CD4-positive, alpha-beta T cell treated with Interleukin-15 for 4 hours (primary cell): Measurements from ENCODE around the gene TMEM245.
"Not testable (repeated sequence)": the region's sequence is repeated elsewhere in the genome, so short reads cannot be mapped to it uniquely, and the experiment has no call there.

Experiments used
- DNase-seq: peaks from one replicate; pipeline ENCODE4 v3.0.0-alpha.2; 2020; ENCODE audit warnings: low spot score

Gene TMEM245

DNA sequence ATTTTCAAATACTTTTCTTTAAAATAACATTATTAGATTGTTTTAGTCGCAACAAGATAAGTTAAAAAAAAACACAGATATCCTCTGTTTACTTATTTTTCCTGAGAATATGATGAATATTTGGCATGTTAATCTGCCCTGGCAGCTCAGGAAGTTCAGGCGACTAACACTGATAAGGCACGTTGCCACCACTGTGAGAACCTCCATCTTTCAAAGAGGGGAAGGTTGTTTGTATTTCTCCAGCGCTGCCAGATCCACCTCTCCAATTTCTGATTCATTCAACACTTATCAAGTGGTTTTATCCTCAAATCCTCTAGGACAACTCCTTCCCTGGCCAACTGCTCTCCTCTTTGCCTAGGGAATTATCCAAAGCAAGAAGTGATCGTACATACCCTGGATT lies 128.3 kb downstream of the TMEM245 start:
- DNase-seq: no peak

DNA sequence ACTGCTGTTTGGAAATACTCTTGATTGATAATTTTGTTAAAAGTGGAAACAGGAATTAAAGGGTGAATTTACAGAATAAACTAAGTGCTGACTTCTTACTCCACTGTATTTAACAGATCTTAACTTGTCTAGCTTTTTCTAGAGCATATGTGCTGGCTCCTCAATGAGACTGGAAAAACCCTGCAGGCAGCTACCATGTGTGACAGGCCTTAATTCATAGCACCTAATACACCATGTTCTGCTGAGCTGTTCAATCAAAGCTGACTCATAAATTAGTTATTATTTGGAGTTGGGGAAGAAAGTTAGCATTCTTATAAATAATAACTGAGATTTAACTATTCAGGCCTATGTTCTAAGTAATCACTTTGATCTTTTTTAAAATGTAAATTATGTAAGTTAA lies 135.9 kb downstream of the TMEM245 start:
- no peak for DNase-seq

DNA sequence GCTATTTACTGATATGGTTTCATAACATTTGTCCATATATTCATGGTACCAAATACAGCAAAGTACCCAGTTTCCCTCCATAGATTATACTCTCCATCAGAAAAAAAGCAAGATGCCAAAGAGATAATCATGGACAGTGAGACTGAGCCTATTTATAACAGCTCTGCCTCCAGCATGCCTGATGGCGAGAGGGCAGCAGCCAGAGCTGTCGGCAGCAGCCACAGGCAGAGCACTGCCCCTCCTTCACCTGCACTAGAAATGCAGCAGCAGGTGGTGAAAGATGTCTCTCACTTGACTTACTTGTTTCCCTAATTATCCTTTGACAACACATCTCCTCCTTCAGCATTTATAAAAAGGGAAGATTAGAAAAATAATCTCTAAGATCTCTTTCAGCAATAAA lies 138.9 kb downstream of the TMEM245 start:
- no peak for DNase-seq

DNA sequence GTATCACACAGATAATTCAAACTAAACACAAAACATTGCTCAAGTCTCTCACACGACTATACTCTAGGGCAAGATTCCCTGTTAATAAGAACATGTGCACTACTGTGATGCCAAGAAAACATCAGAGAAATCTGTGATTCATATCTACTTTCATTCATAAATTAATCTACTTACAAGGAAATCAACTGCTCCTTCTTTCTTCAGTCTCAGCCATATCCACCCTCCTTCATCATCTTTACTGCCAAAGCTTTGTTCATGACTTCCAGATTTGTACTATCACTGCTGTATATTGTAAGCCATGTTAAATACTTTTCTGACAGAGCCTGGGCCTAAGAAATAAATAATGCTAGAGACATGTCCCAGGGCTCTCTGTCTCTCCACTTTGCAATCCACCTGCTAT lies 141.5 kb downstream of the TMEM245 start:
- no peak for DNase-seq

DNA sequence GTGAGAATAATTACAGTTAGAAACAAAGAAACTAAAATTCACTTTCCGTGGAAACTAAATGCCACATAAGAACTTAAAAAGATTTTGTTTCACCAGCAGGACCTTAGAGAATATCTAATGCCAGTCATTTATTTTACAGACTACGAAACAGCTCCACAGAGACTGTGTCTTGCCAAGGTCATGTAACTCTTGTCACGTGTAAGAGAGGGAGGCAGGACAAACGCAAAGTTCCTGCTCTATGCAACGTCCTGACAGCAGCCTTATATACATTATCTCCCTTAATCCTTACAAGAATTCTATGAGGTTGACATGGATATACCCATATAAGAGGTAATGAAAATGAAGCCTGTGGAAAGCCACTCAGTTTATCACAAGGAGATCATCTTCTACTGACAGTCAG lies 145.9 kb downstream of the TMEM245 start:
- DNase-seq: no peak

DNA sequence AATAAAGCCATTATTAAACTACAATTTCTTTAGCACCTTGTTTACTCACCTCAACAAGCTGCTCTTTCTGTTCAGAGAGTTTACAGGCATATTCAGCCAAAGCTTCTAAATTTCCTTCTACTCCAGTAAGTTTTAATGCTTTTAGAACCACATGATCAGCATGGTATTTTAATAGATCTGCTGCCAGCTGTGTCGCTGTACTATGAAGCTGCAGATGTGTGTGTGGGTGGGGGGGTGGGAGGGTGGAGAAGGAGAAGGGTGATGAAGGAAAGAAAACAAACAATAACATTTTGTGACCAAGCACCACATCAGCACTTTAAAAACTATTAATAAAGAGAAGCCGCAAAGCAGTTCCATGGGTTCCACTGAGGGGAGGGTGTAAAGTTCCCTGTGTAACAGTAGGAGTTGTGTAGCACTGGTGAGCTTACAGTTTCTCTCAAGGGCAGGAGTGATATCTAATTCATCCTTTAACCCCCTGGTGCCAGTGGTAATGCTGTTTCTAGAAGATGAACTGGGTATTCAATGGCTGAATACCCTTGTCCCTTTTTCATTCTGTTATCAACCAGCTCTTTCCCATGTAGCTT lies 147.0 kb downstream of the TMEM245 start:
- no peak for DNase-seq

DNA sequence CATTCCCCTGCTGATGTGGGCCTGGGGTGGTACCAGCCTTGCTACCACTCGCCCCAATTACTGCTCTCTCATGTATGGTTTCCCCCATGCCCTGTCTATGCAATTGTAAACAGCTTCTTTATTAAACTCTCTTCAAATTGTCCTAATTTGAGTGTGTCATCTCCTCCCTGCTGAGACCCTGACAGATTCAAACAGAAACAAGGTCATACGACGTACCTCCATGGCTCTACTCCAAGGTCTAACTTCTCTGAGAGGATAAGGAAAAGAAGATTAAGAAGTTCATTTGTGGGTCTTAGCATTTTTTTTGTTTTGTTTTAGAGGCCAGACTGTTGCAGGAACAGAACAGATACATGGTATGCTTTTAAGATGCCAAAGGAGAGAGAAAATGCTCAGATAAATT lies 147.6 kb downstream of the TMEM245 start:
- DNase-seq: no peak

DNA sequence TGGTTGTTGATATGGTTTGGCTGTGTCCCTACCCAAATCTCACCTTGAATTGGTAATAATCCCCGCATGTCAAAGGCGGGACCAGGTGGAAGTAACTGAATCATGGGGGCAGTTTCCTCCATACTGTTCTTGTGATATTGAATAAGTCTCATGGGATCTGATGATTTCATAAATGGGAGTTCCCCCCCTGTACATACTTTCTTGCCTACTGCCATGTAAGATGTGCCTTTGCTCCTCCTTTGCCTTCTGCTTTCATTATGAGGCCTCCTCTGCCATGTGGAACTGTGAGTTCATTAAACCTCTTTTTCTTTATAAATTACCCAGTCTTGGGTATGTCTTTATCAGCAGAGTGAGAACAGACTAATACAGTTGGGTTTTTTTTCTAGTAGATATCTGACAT lies 148.4 kb downstream of the TMEM245 start:
- DNase-seq: not testable (repeated sequence)

DNA sequence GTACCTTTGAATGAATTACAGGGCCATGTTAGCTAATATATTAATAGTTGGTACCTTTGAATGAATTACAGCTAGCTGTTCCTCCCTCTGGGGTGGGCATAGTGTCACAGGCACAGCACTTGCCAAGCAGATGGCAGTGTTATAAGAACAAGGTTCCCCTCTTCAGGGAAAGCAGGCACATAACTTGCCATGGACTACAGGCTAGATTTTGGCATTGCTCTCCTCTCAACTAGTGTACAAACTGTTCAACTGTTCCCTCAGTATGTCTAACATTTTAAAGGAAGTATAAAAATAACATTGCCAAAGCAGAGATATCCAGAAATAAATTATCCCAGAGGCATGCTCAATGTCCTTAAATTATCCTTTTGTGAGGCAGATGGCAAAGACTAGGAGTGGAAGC lies 151.8 kb downstream of the TMEM245 start:
- DNase-seq: no peak
